ENCODE measurements around the gene CYRIA. TPM values are rescaled to one million over a fixed set of nuclear protein-coding genes. Genes with fewer than 3 reads are reported as not detected.
A peak's percentile ranks its signal among the peaks of the same experiment; 100 is the strongest.

CYRIA gene
- 98.2 and 109 TPM in 2 replicates for polyA plus RNA-seq (2013)

- Histone ChIP-seq H3K4me3 (ENCODE audit: low read depth, low read length) (peak within 1 kb of the TSS; percentile 71), H2BK5ac (ENCODE audit: low read depth, low read length, poor library complexity) (no peak within 1 kb of the TSS), H4K8ac (ENCODE audit: low read depth, low read length) (peak within 1 kb of the TSS; percentile 69), H4K91ac (ENCODE audit: low read depth, low read length) (peak within 1 kb of the TSS; percentile 45), H3K36me3 (ENCODE audit: control insufficient read depth in 1 of 2, insufficient read depth in 2 of 2, low read length in 2 of 2) (no peaks in the 10 kb centered on the region), H3K27me3 (ENCODE audit: insufficient read depth, low read length) (no peaks in the 10 kb centered on the region), H2BK12ac (ENCODE audit: low read length) (no peak within 1 kb of the TSS), H3K9me3 (ENCODE audit: insufficient read depth, low read depth, low read length) (peaks cover 3% of the 10 kb centered on the region), H3K4me2 (ENCODE audit: low read length) (peak within 1 kb of the TSS; percentile 95), H4K12ac (ENCODE audit: low read depth, low read length) (no peak within 1 kb of the TSS), H3K9ac (ENCODE audit: low read length) (peak within 1 kb of the TSS; percentile 25), H3K79me1 (ENCODE audit: low read length) (peaks cover 10% of the 10 kb centered on the region), H2BK120ac (ENCODE audit: insufficient read depth, low read length, poor library complexity) (peak within 1 kb of the TSS; percentile 62), H3K14ac (ENCODE audit: low read length) (peak within 1 kb of the TSS; percentile 86), H3K27ac (ENCODE audit: low read depth, low read length) (no peak within 1 kb of the TSS), H2AK5ac (ENCODE audit: low read length) (no peak within 1 kb of the TSS), H3K4ac (ENCODE audit: low read depth, low read length) (peak within 1 kb of the TSS; percentile 4), H3K18ac (ENCODE audit: low read length) (no peak within 1 kb of the TSS), H3K23ac (ENCODE audit: low read length) (no peak within 1 kb of the TSS), H2AFZ (ENCODE audit: insufficient read depth, low read length, poor library complexity) (peak within 1 kb of the TSS; percentile 71), H3K79me2 (ENCODE audit: control insufficient read depth, insufficient read depth, low read length, poor library complexity) (peaks cover 4% of the 10 kb centered on the region), H3K4me1 (ENCODE audit: control insufficient read depth in 1 of 2, insufficient read depth in 2 of 2, low read length in 2 of 2) (peaks cover 14% of the 10 kb centered on the region in 2 experiments)
- peak; percentile 37 to 64 for DNase-seq
- no CpG with 5 or more reads among the region's 54 CpGs for WGBS (ENCODE audit: extremely low coverage, insufficient coverage, insufficient read length)
Measured at GRCh38 chr2:16665748-16666448, at the start of gene CYRIA. Gene CYRIA (minus strand): TSS chr2:16665834. CDS start chr2:16588119, 77,715 bp downstream.

GRCh38 chr2:16713011-16713423 lies 47.4 kb upstream of the CYRIA start:
- H3K14ac ChIP-seq (ENCODE audit: low read length): no peak overlapping the region
- H4K8ac ChIP-seq (ENCODE audit: low read depth, low read length): no peak overlapping the region
- H3K23ac ChIP-seq (ENCODE audit: low read length): no peak overlapping the region
- H2BK120ac ChIP-seq (ENCODE audit: insufficient read depth, low read length, poor library complexity): no peak overlapping the region
- H2AFZ ChIP-seq (ENCODE audit: insufficient read depth, low read length, poor library complexity): no peak overlapping the region
- no peak overlapping the region for H3K18ac ChIP-seq (ENCODE audit: low read length)
- H3K36me3 ChIP-seq (ENCODE audit: control insufficient read depth in 1 of 2, insufficient read depth in 2 of 2, low read length in 2 of 2): no peaks in the 10 kb centered on the region
- H2BK12ac ChIP-seq (ENCODE audit: low read length): no peak overlapping the region
- no peaks in the 10 kb centered on the region for H3K4me1 ChIP-seq (ENCODE audit: control insufficient read depth in 1 of 2, insufficient read depth in 2 of 2, low read length in 2 of 2)
- no peak overlapping the region for H2AK5ac ChIP-seq (ENCODE audit: low read length)
- no peaks in the 10 kb centered on the region for H3K27me3 ChIP-seq (ENCODE audit: insufficient read depth, low read length)
- peaks cover 3% of the 10 kb centered on the region for H3K9me3 ChIP-seq (ENCODE audit: insufficient read depth, low read depth, low read length)
- H3K4ac ChIP-seq (ENCODE audit: low read depth, low read length): no peak overlapping the region
- no peak overlapping the region for H3K4me2 ChIP-seq (ENCODE audit: low read length)
- no peak overlapping the region for H3K27ac ChIP-seq (ENCODE audit: low read depth, low read length)
- H3K4me3 ChIP-seq (ENCODE audit: low read depth, low read length): no peak overlapping the region
- no peak for DNase-seq
- H3K9ac ChIP-seq (ENCODE audit: low read length): no peak overlapping the region
- no CpG with 5 or more reads among the region's 5 CpGs for WGBS (ENCODE audit: extremely low coverage, insufficient coverage, insufficient read length)
- no peak overlapping the region for H2BK5ac ChIP-seq (ENCODE audit: low read depth, low read length, poor library complexity)
- no peak overlapping the region for H4K91ac ChIP-seq (ENCODE audit: low read depth, low read length)
- H4K12ac ChIP-seq (ENCODE audit: low read depth, low read length): no peak overlapping the region
- no peaks in the 10 kb centered on the region for H3K79me1 ChIP-seq (ENCODE audit: low read length)
- no peaks in the 10 kb centered on the region for H3K79me2 ChIP-seq (ENCODE audit: control insufficient read depth, insufficient read depth, low read length, poor library complexity)

- Histone ChIP-seq H2BK5ac (ENCODE audit: low read depth, low read length, poor library complexity) (no peak overlapping the region), H3K9me3 (ENCODE audit: insufficient read depth, low read depth, low read length) (no peaks in the 10 kb centered on the region), H3K14ac (ENCODE audit: low read length) (no peak overlapping the region), H3K36me3 (ENCODE audit: control insufficient read depth in 1 of 2, insufficient read depth in 2 of 2, low read length in 2 of 2) (no peaks in the 10 kb centered on the region), H3K27me3 (ENCODE audit: insufficient read depth, low read length) (no peaks in the 10 kb centered on the region), H4K12ac (ENCODE audit: low read depth, low read length) (no peak overlapping the region), H3K23ac (ENCODE audit: low read length) (no peak overlapping the region), H2BK12ac (ENCODE audit: low read length) (no peak overlapping the region), H3K79me2 (ENCODE audit: control insufficient read depth, insufficient read depth, low read length, poor library complexity) (no peaks in the 10 kb centered on the region), H4K8ac (ENCODE audit: low read depth, low read length) (no peak overlapping the region), H3K4me1 (ENCODE audit: control insufficient read depth in 1 of 2, insufficient read depth in 2 of 2, low read length in 2 of 2) (no peaks in the 10 kb centered on the region), H3K4me3 (ENCODE audit: low read depth, low read length) (no peak overlapping the region), H3K4ac (ENCODE audit: low read depth, low read length) (no peak overlapping the region), H2AK5ac (ENCODE audit: low read length) (no peak overlapping the region), H3K27ac (ENCODE audit: low read depth, low read length) (no peak overlapping the region), H3K4me2 (ENCODE audit: low read length) (no peak overlapping the region), H3K9ac (ENCODE audit: low read length) (no peak overlapping the region), H3K79me1 (ENCODE audit: low read length) (no peaks in the 10 kb centered on the region), H3K18ac (ENCODE audit: low read length) (no peak overlapping the region), H4K91ac (ENCODE audit: low read depth, low read length) (no peak overlapping the region), H2BK120ac (ENCODE audit: insufficient read depth, low read length, poor library complexity) (no peak overlapping the region), H2AFZ (ENCODE audit: insufficient read depth, low read length, poor library complexity) (no peak overlapping the region)
- no CpG with 5 or more reads among the region's 2 CpGs for WGBS (ENCODE audit: extremely low coverage, insufficient coverage, insufficient read length)
- DNase-seq: no peak
Measured at GRCh38 chr2:16709769-16710168, 44.1 kb upstream of the CYRIA start.

- WGBS (ENCODE audit: extremely low coverage, insufficient coverage, insufficient read length): no CpG with 5 or more reads among the region's 2 CpGs
- Histone ChIP-seq H3K18ac (ENCODE audit: low read length) (no peak overlapping the region), H4K91ac (ENCODE audit: low read depth, low read length) (no peak overlapping the region), H3K23ac (ENCODE audit: low read length) (no peak overlapping the region), H3K79me2 (ENCODE audit: control insufficient read depth, insufficient read depth, low read length, poor library complexity) (no peaks in the 10 kb centered on the region), H4K12ac (ENCODE audit: low read depth, low read length) (no peak overlapping the region), H3K14ac (ENCODE audit: low read length) (no peak overlapping the region), H2BK5ac (ENCODE audit: low read depth, low read length, poor library complexity) (no peak overlapping the region), H3K27me3 (ENCODE audit: insufficient read depth, low read length) (no peaks in the 10 kb centered on the region), H2AK5ac (ENCODE audit: low read length) (no peak overlapping the region), H3K4me1 (ENCODE audit: control insufficient read depth in 1 of 2, insufficient read depth in 2 of 2, low read length in 2 of 2) (no peaks in the 10 kb centered on the region), H3K9me3 (ENCODE audit: insufficient read depth, low read depth, low read length) (no peaks in the 10 kb centered on the region), H3K36me3 (ENCODE audit: control insufficient read depth in 1 of 2, insufficient read depth in 2 of 2, low read length in 2 of 2) (no peaks in the 10 kb centered on the region), H3K4ac (ENCODE audit: low read depth, low read length) (no peak overlapping the region), H4K8ac (ENCODE audit: low read depth, low read length) (no peak overlapping the region), H2AFZ (ENCODE audit: insufficient read depth, low read length, poor library complexity) (no peak overlapping the region), H3K4me2 (ENCODE audit: low read length) (no peak overlapping the region), H2BK120ac (ENCODE audit: insufficient read depth, low read length, poor library complexity) (no peak overlapping the region), H3K27ac (ENCODE audit: low read depth, low read length) (no peak overlapping the region), H3K4me3 (ENCODE audit: low read depth, low read length) (no peak overlapping the region), H2BK12ac (ENCODE audit: low read length) (no peak overlapping the region), H3K79me1 (ENCODE audit: low read length) (no peaks in the 10 kb centered on the region), H3K9ac (ENCODE audit: low read length) (no peak overlapping the region)
- no peak for DNase-seq
Measured at GRCh38 chr2:16708173-16708572, 42.5 kb upstream of the CYRIA start.
